Keratinocyte (primary cell): ENCODE results near the gene RAD9A. TPM values are rescaled to one million over a fixed set of nuclear protein-coding genes. Genes with fewer than 3 reads are reported as not detected.

Experiments
- DNase-seq: peaks from one replicate; pipeline ENCODE4 v3.0.0-alpha.2; 2011; ENCODE audit warnings: low read depth, missing footprints, low spot score
- FAIRE-seq: peaks from 2 replicates; lab custom pipeline; 2011; peaks lifted over from hg19 to GRCh38; lab: Jason Lieb, UNC
- H2AFZ ChIP-seq: 2 replicates; pipeline ENCODE4 v1.6.0; 2012; ENCODE audit warnings: low read length, control low read depth, inconsistent platforms; ENCODE audit not compliant: control insufficient read depth
- H3K27ac ChIP-seq: 2 replicates; pipeline ENCODE4 v1.5.1; 2011; ENCODE audit warnings: low read length; ENCODE audit not compliant: control insufficient read depth, insufficient read depth
- H3K27me3 ChIP-seq: 3 replicates; pipeline ENCODE4 v1.6.0; 2011; ENCODE audit warnings: low read length; ENCODE audit not compliant: control insufficient read depth, insufficient read depth; ENCODE audit errors: extremely low read depth
- H3K36me3 ChIP-seq, 2 experiments: 2 replicates in 1 of 2; 3 replicates in 1 of 2; pipeline ENCODE4 v1.5.1; 2011; ENCODE audit warnings: low read length in 2 of 2, mild to moderate bottlenecking in 1 of 2; ENCODE audit not compliant: control insufficient read depth in 2 of 2, insufficient read depth in 2 of 2; ENCODE audit errors: extremely low read depth in 1 of 2
- H3K4me1 ChIP-seq: 3 replicates; pipeline ENCODE4 v1.5.1; 2011; ENCODE audit warnings: low read length; ENCODE audit not compliant: control insufficient read depth, insufficient read depth; ENCODE audit errors: extremely low read depth
- H3K4me2 ChIP-seq: 3 replicates; pipeline ENCODE4 v1.6.0; 2011; ENCODE audit warnings: low read depth, low read length; ENCODE audit not compliant: control insufficient read depth, insufficient read depth; ENCODE audit errors: extremely low read depth
- H3K4me3 ChIP-seq, 3 experiments: fragments of 200-600 bp in 1 of 3; sonication (generic) in 1 of 3; 2 replicates in 2 of 3; 3 replicates in 1 of 3; pipeline ENCODE4 v1.5.1; 2011 to 2016; ENCODE audit warnings: low read length in 3 of 3, mild to moderate bottlenecking in 3 of 3, control low read depth in 2 of 3, inconsistent platforms in 1 of 3, low read depth in 1 of 3, mixed read lengths in 1 of 3, mixed run types in 1 of 3, moderate library complexity in 1 of 3; ENCODE audit not compliant: control insufficient read depth in 2 of 3, insufficient read depth in 2 of 3; ENCODE audit errors: extremely low read depth in 1 of 3
- H3K79me2 ChIP-seq: 2 replicates; pipeline ENCODE4 v1.6.0; 2012; ENCODE audit warnings: low read length; ENCODE audit not compliant: control insufficient read depth, insufficient read depth
- H3K9ac ChIP-seq: 3 replicates; pipeline ENCODE4 v1.6.0; 2011; ENCODE audit warnings: low read length; ENCODE audit not compliant: control insufficient read depth, insufficient read depth; ENCODE audit errors: extremely low read depth
- H3K9me1 ChIP-seq: 3 replicates; pipeline ENCODE4 v1.6.0; 2011; ENCODE audit warnings: low read length; ENCODE audit not compliant: control insufficient read depth, insufficient read depth; ENCODE audit errors: extremely low read depth
- H3K9me3 ChIP-seq: 2 replicates; pipeline ENCODE4 v1.5.1; 2012; ENCODE audit warnings: low read depth, low read length; ENCODE audit not compliant: control insufficient read depth
- H4K20me1 ChIP-seq: 3 replicates; pipeline ENCODE4 v1.6.0; 2011; ENCODE audit warnings: low read length; ENCODE audit not compliant: control insufficient read depth, insufficient read depth; ENCODE audit errors: extremely low read depth
- CTCF ChIP-seq, 3 experiments: IDR thresholded peaks in 1 of 3; conservative IDR thresholded peaks in 1 of 3; optimal IDR thresholded peaks in 1 of 3; 2 replicates in 2 of 3; 3 replicates in 1 of 3; pipeline versions ENCODE3 to v1.5.1; 2011; ENCODE audit warnings: low read length in 3 of 3, mild to moderate bottlenecking in 3 of 3, moderate library complexity in 2 of 3, control low read depth in 1 of 3, inconsistent platforms in 1 of 3; ENCODE audit not compliant: insufficient read depth in 2 of 3; ENCODE audit errors: extremely low read depth in 1 of 3
- EZH2 ChIP-seq: IDR thresholded peaks from one replicate; pipeline ENCODE4 v1.6.1; 2012; ENCODE audit warnings: inconsistent platforms, mild to moderate bottlenecking, low read length, moderate library complexity
- dilution Hi-C: fragments of 300-500 bp; cut with MboI; formaldehyde crosslinking; loops from one replicate; pipeline ENCODE4 v1.7.0; 2020; ENCODE audit warnings: low sequenced_read_pairs; ENCODE audit not compliant: extremely low pct_ligation_motif_present
- polyA plus RNA-seq, 5 experiments: library from polyadenylated mRNA; depleted of rRNA in 3 of 5; stranded (reverse) in 3 of 5; stranded (forward) in 1 of 5; unstranded in 1 of 5; fragments of >200 nt; gene quantifications; 1 replicate in 1 of 5; 2 replicates in 3 of 5; 3 replicates in 1 of 5; pipeline versions ENCODE4 v1.2.1 to v1.2.3, GENCODE V29; 2011 to 2012; ENCODE audit warnings: missing spikeins in 2 of 5, low read depth in 1 of 5, low replicate concordance in 1 of 5

Gene RAD9A
- polyA plus RNA-seq, 1 donor (not counting 4 experiments of a cell fraction or from before 2014, with no cell fraction given), result 5.7 TPM

GRCh38 chr11:67384851-67385366, 6.9 kb upstream of the RAD9A start:
- no peak overlapping the region for H3K9ac ChIP-seq
- TF ChIP-seq CTCF (optimal IDR thresholded peaks at IDR 0.05 in 1 of 3, IDR thresholded peaks at IDR 0.05 in 1 of 3, conservative IDR thresholded peaks at IDR 0.05 in 1 of 3; ENCODE audit: extremely low read depth in 1 of 3, insufficient read depth in 2 of 3, low read length in 3 of 3) (no peak), EZH2 (no peak)
- H3K27me3 ChIP-seq, result no peaks in the 10 kb centered on the region
- no peaks in the 10 kb centered on the region for H3K36me3 ChIP-seq
- no peaks in the 10 kb centered on the region for H3K9me1 ChIP-seq
- H3K4me1 ChIP-seq, result peaks cover 18% of the 10 kb centered on the region
- H3K79me2 ChIP-seq, result no peaks in the 10 kb centered on the region
- DNase-seq (no peak), FAIRE-seq (no peak)
- no peak overlapping the region for H3K27ac ChIP-seq
- peak overlapping the region; percentile 23 for H3K4me2 ChIP-seq
- H2AFZ ChIP-seq, result no peak overlapping the region
- no peaks in the 10 kb centered on the region for H3K9me3 ChIP-seq
- no peaks in the 10 kb centered on the region for H4K20me1 ChIP-seq
- dilution Hi-C loops, result no loop called here
- no peak overlapping the region for H3K4me3 ChIP-seq

- Histone ChIP-seq H3K4me3 (no peak overlapping the region), H3K79me2 (peaks cover 6% of the 10 kb centered on the region), H3K4me2 (no peak overlapping the region), H3K27me3 (no peaks in the 10 kb centered on the region), H3K9me1 (no peaks in the 10 kb centered on the region), H3K4me1 (peaks cover 19% of the 10 kb centered on the region), H4K20me1 (no peaks in the 10 kb centered on the region), H3K27ac (no peak overlapping the region), H3K36me3 (no peaks in the 10 kb centered on the region), H3K9ac (no peak overlapping the region), H3K9me3 (no peaks in the 10 kb centered on the region), H2AFZ (no peak overlapping the region)
- dilution Hi-C loops, result no loop called here
- FAIRE-seq (no peak), DNase-seq (no peak)
- TF ChIP-seq CTCF (optimal IDR thresholded peaks at IDR 0.05 in 1 of 3, IDR thresholded peaks at IDR 0.05 in 1 of 3, conservative IDR thresholded peaks at IDR 0.05 in 1 of 3; ENCODE audit: extremely low read depth in 1 of 3, insufficient read depth in 2 of 3, low read length in 3 of 3), result no peak
- no peak for TF ChIP-seq EZH2
Measured at GRCh38 chr11:67387069-67387468, 4.7 kb upstream of the RAD9A start.
